ENCODE measurements around the gene ZEB1. TPM values are rescaled to one million over a fixed set of nuclear protein-coding genes. Genes with fewer than 3 reads are reported as not detected.

ZEB1 gene
- total RNA-seq, 4 donors from 2014 or later, result 124 to 189 (median 154) TPM

GRCh38 chr10:31303212-31303611 lies 15.8 kb upstream of the ZEB1 start:
- WGBS, result 95% methylated on average over 3 of the region's 3 CpGs

DNA sequence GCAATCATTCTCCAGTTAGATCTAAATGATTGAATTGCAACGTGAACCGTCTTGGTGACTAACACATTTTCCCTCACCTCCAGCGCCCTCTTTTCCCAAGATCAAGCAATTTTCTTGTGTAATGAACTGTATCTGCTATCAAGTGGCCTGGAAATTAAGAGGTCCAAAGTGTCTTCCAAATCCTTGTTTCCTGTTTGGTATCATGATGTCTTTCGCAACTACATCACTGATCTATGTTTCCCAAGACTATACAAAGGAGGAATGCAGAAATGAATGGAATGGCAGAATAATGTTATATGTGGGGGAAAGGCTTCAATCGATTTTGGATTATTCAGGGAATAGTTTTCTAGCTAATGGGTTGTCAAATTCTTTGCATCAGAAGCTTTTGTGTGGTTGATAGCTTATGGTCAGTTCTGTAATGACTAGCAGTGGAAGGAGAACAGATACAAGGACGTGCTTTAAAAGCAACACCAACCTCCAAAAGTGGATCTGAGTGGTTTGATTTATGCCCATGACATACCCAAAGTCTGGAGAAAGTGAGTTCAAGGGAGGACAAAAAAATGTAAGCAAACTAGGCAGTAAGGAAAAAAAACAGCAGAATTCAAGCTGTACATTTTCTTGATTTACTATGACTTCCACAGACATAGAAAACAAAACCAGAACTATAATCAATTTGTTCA lies 14.6 kb upstream of the ZEB1 start:
- DNase-seq (ENCODE audit: extremely low spot score), result no peak
- 89% methylated on average over 6 of the region's 6 CpGs for WGBS
- Histone ChIP-seq H3K36me3 (peaks cover 0 to 2% (median 0%) of the 10 kb centered on the region in 4 donors), H3K9me3 (no peaks in the 10 kb centered on the region), H3K27ac (replicated peaks in 1 of 4) (no peak overlapping the region), H3K4me1 (no peaks in the 10 kb centered on the region), H3K27me3 (no peaks in the 10 kb centered on the region), H3K4me3 (no peak overlapping the region)
- intact Hi-C loops (cut with DNase I), result no loop called here
- TF ChIP-seq EP300 (IDR thresholded peaks at IDR 0.05) (no peak), POLR2A (IDR thresholded peaks at IDR 0.05; ENCODE audit: low read depth) (no peak), POLR2AphosphoS5 (IDR thresholded peaks at IDR 0.05) (no peak)
- TF ChIP-seq, protein P1, sequence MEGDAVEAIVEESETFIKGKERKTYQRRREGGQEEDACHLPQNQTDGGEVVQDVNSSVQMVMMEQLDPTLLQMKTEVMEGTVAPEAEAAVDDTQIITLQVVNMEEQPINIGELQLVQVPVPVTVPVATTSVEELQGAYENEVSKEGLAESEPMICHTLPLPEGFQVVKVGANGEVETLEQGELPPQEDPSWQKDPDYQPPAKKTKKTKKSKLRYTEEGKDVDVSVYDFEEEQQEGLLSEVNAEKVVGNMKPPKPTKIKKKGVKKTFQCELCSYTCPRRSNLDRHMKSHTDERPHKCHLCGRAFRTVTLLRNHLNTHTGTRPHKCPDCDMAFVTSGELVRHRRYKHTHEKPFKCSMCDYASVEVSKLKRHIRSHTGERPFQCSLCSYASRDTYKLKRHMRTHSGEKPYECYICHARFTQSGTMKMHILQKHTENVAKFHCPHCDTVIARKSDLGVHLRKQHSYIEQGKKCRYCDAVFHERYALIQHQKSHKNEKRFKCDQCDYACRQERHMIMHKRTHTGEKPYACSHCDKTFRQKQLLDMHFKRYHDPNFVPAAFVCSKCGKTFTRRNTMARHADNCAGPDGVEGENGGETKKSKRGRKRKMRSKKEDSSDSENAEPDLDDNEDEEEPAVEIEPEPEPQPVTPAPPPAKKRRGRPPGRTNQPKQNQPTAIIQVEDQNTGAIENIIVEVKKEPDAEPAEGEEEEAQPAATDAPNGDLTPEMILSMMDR (IDR thresholded peaks at IDR 0.05), result no peak

More at GRCh38 chr10:31303212-31303611, 15.8 kb upstream of the ZEB1 start:
- intact Hi-C loops (cut with DNase I), result no loop called here
- Histone ChIP-seq H3K4me3 (no peak overlapping the region), H3K36me3 (no peaks in the 10 kb centered on the region), H3K9me3 (no peaks in the 10 kb centered on the region), H3K27ac (replicated peaks in 1 of 4) (no peak overlapping the region), H3K27me3 (no peaks in the 10 kb centered on the region), H3K4me1 (no peaks in the 10 kb centered on the region)
- no peak for DNase-seq (ENCODE audit: extremely low spot score)
- TF ChIP-seq, protein P1 (IDR thresholded peaks at IDR 0.05), result no peak
- TF ChIP-seq POLR2AphosphoS5 (IDR thresholded peaks at IDR 0.05) (no peak), EP300 (IDR thresholded peaks at IDR 0.05) (no peak), POLR2A (IDR thresholded peaks at IDR 0.05; ENCODE audit: low read depth) (no peak)

GRCh38 chr10:31313396-31313795 lies 5.6 kb upstream of the ZEB1 start:
- Histone ChIP-seq H3K27ac (replicated peaks in 1 of 4) (no peak overlapping the region), H3K4me3 (no peak overlapping the region), H3K27me3 (no peaks in the 10 kb centered on the region), H3K4me1 (peaks cover 0 to 9% (median 5%) of the 10 kb centered on the region in 4 donors), H3K9me3 (no peaks in the 10 kb centered on the region), H3K36me3 (peaks cover 0 to 6% (median 1%) of the 10 kb centered on the region in 4 donors)
- intact Hi-C loops (cut with DNase I), result no loop called here
- TF ChIP-seq, protein P1 (IDR thresholded peaks at IDR 0.05), result no peak
- TF ChIP-seq POLR2AphosphoS5 (IDR thresholded peaks at IDR 0.05), result no peak
- TF ChIP-seq POLR2A (IDR thresholded peaks at IDR 0.05; ENCODE audit: low read depth), result no peak
- no peak for TF ChIP-seq EP300 (IDR thresholded peaks at IDR 0.05)
- WGBS, result 93% methylated on average over 3 of the region's 3 CpGs
- no peak for DNase-seq (ENCODE audit: extremely low spot score)

- Histone ChIP-seq H3K9me3 (no peaks in the 10 kb centered on the region), H3K4me1 (peaks cover 0 to 9% (median 5%) of the 10 kb centered on the region in 4 donors), H3K36me3 (peaks cover 0 to 4% (median 1%) of the 10 kb centered on the region in 4 donors), H3K27me3 (no peaks in the 10 kb centered on the region), H3K4me3 (no peak overlapping the region), H3K27ac (replicated peaks in 1 of 4) (no peak overlapping the region)
- intact Hi-C loops (cut with DNase I), result loop anchor here (2.0 kb wide), 1 partner anchor 530 kb away; no protein-coding TSS in a partner anchor
- WGBS, result 74% methylated on average over 8 of the region's 8 CpGs
- no peak for TF ChIP-seq POLR2AphosphoS5 (IDR thresholded peaks at IDR 0.05)
- no peak for DNase-seq (ENCODE audit: extremely low spot score)
Measured at GRCh38 chr10:31314256-31315150, 4.5 kb upstream of the ZEB1 start.

GRCh38 chr10:31315453-31315852 lies 3.6 kb upstream of the ZEB1 start:
- DNase-seq (ENCODE audit: extremely low spot score), result no peak
- TF ChIP-seq, protein P1 (IDR thresholded peaks at IDR 0.05), result no peak
- no peak for TF ChIP-seq EP300 (IDR thresholded peaks at IDR 0.05)
- TF ChIP-seq POLR2A (IDR thresholded peaks at IDR 0.05; ENCODE audit: low read depth), result no peak
- TF ChIP-seq POLR2AphosphoS5 (IDR thresholded peaks at IDR 0.05), result no peak
- WGBS, result 65% methylated on average over 4 of the region's 4 CpGs
- no peaks in the 10 kb centered on the region for H3K36me3 ChIP-seq
- no peak overlapping the region for H3K27ac ChIP-seq (replicated peaks in 1 of 4)
- no peak overlapping the region for H3K4me3 ChIP-seq
- H3K27me3 ChIP-seq, result no peaks in the 10 kb centered on the region
- intact Hi-C loops (cut with DNase I), result loop anchor here (2.0 kb wide), 1 partner anchor 531 kb away; no protein-coding TSS in a partner anchor
- H3K9me3 ChIP-seq, result no peaks in the 10 kb centered on the region
- peaks cover 0 to 9% (median 5%) of the 10 kb centered on the region in 4 donors for H3K4me1 ChIP-seq

All from esophagus muscularis mucosa (tissue), 4 donors.